ENCODE data around the gene AHRR.

Gene AHRR

DNA sequence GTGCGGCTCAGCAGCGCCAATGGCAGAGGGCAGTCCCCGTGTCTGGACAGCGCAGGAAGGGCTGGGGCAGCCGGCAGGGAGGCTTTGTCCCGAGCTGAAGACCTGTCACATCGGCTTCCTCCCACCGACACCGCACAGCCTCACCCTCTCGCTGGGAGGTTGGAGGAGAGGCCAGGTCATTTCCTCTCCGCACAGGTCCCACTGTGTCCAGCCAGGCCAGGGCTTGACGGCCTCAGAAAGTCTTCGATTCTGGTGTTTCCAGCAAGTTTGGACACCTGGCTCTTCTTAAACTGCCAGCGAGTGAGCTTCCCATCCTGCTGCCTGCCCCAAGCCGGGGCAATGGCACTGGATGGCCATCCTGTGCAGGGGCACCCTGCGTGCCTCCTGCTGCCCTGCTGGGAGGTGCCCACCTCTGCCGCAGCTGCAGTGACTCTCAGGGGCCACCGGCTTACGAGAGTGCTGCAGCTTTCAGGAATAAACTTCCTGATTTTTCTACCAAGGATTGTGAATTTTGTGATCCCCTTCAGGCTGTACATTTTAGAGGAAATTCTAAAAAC, 33.9 kb downstream of the AHRR start:
- TF ChIP-seq, protein P1, sequence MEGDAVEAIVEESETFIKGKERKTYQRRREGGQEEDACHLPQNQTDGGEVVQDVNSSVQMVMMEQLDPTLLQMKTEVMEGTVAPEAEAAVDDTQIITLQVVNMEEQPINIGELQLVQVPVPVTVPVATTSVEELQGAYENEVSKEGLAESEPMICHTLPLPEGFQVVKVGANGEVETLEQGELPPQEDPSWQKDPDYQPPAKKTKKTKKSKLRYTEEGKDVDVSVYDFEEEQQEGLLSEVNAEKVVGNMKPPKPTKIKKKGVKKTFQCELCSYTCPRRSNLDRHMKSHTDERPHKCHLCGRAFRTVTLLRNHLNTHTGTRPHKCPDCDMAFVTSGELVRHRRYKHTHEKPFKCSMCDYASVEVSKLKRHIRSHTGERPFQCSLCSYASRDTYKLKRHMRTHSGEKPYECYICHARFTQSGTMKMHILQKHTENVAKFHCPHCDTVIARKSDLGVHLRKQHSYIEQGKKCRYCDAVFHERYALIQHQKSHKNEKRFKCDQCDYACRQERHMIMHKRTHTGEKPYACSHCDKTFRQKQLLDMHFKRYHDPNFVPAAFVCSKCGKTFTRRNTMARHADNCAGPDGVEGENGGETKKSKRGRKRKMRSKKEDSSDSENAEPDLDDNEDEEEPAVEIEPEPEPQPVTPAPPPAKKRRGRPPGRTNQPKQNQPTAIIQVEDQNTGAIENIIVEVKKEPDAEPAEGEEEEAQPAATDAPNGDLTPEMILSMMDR (IDR thresholded peaks at IDR 0.05; ENCODE audit: insufficient read depth, low read depth, low read length, missing control alignments): no peak
- DNase-seq (ENCODE audit: low read depth): no peak
- H3K4me3 ChIP-seq (ENCODE audit: low read depth, low read length): no peak overlapping the region

DNA sequence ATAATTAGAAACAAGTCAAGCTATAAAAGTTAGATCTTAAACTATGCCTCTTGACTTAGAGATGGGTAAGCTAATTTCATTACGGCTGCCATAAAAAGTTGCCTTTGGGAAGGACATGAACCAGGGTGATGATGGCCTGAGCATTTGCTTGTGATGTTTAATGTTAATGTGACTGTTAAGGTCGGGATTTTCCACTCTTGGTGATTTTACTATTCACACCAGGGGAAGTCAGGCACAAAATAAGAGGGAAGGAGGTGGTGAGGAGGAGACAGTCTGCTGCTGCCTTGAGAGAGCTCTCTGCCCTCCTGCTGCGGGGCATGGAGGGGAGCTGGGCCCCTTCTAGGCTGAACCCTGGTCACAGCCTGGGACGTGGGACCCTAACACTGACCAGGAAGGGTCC, 34.4 kb downstream of the AHRR start:
- TF ChIP-seq, protein P1 (IDR thresholded peaks at IDR 0.05; ENCODE audit: insufficient read depth, low read depth, low read length, missing control alignments): no peak
- no peak for DNase-seq (ENCODE audit: low read depth)
- H3K4me3 ChIP-seq (ENCODE audit: low read depth, low read length): no peak overlapping the region

DNA sequence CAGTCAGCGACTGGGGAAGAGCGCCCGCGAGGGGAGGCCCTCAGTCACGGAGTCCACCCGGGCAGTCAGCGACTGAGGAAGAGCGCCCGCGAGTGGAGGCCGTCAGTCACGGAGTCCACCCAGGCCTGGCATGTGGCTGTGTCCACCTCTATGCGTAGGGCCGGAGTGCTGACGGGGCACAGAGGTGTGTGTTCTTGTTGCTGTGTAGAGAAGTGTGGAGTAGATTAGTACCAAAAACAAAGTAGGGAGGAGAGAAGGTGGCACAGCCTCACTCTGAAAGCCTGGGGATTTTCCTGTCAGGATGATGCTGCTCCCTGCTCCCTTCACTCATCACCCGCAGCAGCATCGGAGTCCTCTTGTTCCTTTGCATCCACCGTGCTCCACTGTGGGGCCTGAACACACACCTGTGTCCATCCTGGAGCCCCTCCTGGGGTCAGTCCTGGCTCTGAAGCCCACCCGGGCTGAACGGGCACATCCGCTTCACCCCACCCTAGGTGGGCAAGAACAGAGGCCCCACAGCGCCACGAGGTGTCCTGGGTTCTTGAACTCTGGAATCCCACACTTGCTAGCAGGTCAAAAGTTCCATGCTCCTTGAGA, 37.9 kb downstream of the AHRR start:
- TF ChIP-seq, protein P1 (IDR thresholded peaks at IDR 0.05; ENCODE audit: insufficient read depth, low read depth, low read length, missing control alignments): no peak
- no peak overlapping the region for H3K4me3 ChIP-seq (ENCODE audit: low read depth, low read length)
- no peak for DNase-seq (ENCODE audit: low read depth)

DNA sequence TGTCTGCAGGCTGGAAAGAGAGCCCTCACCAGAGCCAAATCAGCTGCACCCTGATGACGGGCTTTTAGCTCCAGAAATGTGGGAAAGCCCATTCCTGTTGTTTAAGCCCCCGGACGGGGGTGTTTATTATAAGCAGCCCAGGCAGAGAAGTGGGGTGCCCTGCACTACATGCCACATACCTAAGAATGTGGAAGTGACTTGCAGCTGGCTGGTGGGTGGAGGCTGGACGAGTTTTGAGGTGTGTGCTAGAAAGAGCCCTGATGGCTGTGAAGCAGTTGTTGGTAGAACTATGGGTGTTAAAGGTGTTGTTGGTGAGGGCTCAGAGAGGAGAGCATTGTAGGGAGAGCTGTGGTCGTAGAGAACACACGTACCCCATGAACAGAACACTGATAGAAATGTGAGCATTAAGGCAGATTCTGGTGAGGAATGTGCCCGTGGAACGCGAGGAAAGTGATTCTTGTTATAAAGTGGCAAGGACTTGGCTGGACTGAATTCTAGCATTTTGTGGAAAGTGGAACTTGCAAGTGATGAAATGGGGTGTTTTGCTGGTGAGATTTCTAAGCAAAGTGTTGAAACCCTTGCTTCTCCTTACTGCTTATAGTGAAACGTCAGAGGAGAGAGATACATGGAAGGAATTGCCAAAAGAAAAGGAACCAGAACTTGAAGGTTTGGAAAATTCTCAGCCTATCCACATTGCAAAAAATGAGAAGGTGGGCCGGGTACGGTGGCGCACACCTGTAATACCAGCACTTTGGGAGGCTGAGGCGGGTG, 38.9 kb downstream of the AHRR start:
- DNase-seq (ENCODE audit: low read depth): no peak
- TF ChIP-seq, protein P1 (IDR thresholded peaks at IDR 0.05; ENCODE audit: insufficient read depth, low read depth, low read length, missing control alignments): no peak

DNA sequence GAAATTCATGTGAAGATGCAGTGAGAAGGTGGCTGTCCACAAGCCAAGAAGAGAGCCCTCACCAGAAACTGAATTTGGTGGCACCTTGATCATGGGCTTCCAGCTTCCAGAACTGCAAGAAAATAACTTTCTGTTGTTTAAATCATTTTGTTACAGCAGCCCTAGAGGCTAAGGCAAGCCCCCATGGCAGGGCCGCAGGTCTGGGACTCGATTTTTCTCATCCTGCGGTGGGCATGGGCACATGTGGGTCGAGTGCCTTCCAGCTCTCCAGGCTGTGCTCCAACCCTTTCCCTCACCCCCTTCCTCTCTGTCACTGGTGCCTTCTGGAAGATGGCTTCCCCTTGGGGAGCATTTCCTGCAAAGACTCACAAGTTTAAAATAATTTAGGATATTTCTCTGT, 40.7 kb downstream of the AHRR start:
- DNase-seq (ENCODE audit: low read depth): no peak
- TF ChIP-seq, protein P1 (IDR thresholded peaks at IDR 0.05; ENCODE audit: insufficient read depth, low read depth, low read length, missing control alignments): no peak
- H3K4me3 ChIP-seq (ENCODE audit: low read depth, low read length): no peak overlapping the region

More for the DNA sequence above, 38.9 kb downstream of the AHRR start:
- no peak overlapping the region for H3K4me3 ChIP-seq (ENCODE audit: low read depth, low read length)

DNA sequence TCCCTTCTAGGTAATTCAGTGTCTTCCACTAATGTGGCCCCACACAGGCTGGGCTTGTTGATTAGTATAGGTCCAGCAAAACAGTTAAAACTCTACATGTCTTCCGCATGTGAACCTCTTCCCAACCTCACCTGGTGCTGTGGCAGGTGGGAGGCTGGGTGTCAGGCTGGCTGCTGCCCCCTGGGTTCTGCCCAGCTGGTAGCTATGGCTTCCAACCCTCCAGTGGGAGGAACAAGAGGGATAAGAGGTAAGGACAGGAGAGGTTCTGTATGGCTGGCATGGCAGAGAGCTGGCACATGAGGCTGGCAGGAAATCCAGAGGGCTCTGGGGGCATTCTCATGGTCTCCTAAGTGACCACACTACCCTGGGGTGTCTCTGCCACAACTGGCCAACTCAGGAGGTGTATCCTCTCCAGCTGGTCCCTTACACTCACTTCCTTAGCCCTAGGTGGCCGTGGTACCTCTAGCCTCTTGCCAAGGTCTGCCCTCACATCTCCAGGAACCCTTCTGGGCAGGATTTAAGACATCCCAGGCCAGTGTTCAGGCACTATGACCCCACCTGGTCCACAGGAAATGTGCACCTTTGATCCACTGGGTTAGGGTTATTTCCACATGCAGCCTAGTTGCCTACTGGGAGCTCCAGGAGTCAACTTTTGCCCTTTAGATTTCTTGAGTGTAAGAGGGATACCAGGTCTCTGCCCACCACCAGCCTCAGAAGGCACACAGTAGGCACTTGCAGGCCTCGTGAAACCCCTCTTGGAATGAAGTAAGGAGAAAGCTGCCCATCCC, 41.7 kb downstream of the AHRR start:
- no peak overlapping the region for H3K4me3 ChIP-seq (ENCODE audit: low read depth, low read length)
- TF ChIP-seq, protein P1 (IDR thresholded peaks at IDR 0.05; ENCODE audit: insufficient read depth, low read depth, low read length, missing control alignments): no peak
- no peak for DNase-seq (ENCODE audit: low read depth)
